HG03196 (cell line): ENCODE results near the gene GALNT2.

Source experiments
- ATAC-seq: cut with Tn5 transposase; IDR thresholded peaks from one replicate; pipeline ENCODE4 v1.9.1; 2021; ENCODE audit not compliant: unreplicated experiment

GALNT2 gene

GRCh38 chr1:230090194-230090711 is 23.2 kb downstream of the GALNT2 start:
- no peak for ATAC-seq

- no peak for ATAC-seq
Measured at GRCh38 chr1:230091473-230092231, 24.6 kb downstream of the GALNT2 start.

- no peak for ATAC-seq
Measured at GRCh38 chr1:230094746-230095145, 27.7 kb downstream of the GALNT2 start.

- ATAC-seq: no peak
Measured at GRCh38 chr1:230095938-230096337, 28.9 kb downstream of the GALNT2 start.

- ATAC-seq: no peak
Measured at GRCh38 chr1:230097370-230097769, 30.3 kb downstream of the GALNT2 start.

GRCh38 chr1:230098723-230099122 is 31.7 kb downstream of the GALNT2 start:
- ATAC-seq: no peak

GRCh38 chr1:230099465-230099864 is 32.4 kb downstream of the GALNT2 start:
- ATAC-seq: no peak

GRCh38 chr1:230100932-230101331 is 33.9 kb downstream of the GALNT2 start:
- no peak for ATAC-seq

GRCh38 chr1:230101556-230101955 is 34.5 kb downstream of the GALNT2 start:
- no peak for ATAC-seq

- ATAC-seq: no peak
Measured at GRCh38 chr1:230102046-230102445, 35.0 kb downstream of the GALNT2 start.

- ATAC-seq: no peak
Measured at GRCh38 chr1:230102472-230102871, 35.4 kb downstream of the GALNT2 start.

GRCh38 chr1:230103306-230104173 is 36.5 kb downstream of the GALNT2 start:
- ATAC-seq: no peak

GRCh38 chr1:230104395-230105244 is 37.6 kb downstream of the GALNT2 start:
- ATAC-seq: peak; percentile 66

GRCh38 chr1:230105245-230105753 is 38.3 kb downstream of the GALNT2 start:
- no peak for ATAC-seq

GRCh38 chr1:230105754-230106625 is 39.0 kb downstream of the GALNT2 start:
- ATAC-seq: no peak

- ATAC-seq: no peak
Measured at GRCh38 chr1:230107941-230108340, 40.9 kb downstream of the GALNT2 start.

- ATAC-seq: no peak
Measured at GRCh38 chr1:230108580-230108979, 41.5 kb downstream of the GALNT2 start.

GRCh38 chr1:230109066-230109465 is 42.0 kb downstream of the GALNT2 start:
- no peak for ATAC-seq

- peak; percentile 85 for ATAC-seq
Measured at GRCh38 chr1:230109895-230110667, 43.0 kb downstream of the GALNT2 start.
